Pancreas (tissue), 10 donors: ENCODE results near the gene GRIN3B. TPM values are rescaled to one million over a fixed set of nuclear protein-coding genes. Genes with fewer than 3 reads are reported as not detected.

ENCODE experiments used
- ATAC-seq, 4 donors: fragments of 200-7000 bp; cut with Tn5 transposase; one replicate each; pipeline versions ENCODE4 v1.8.0 to v1.9.1; 2020; ENCODE audit warnings: mild to moderate bottlenecking in 4 of 4, moderate library complexity in 4 of 4
- DNase-seq, 6 donors: peaks; one replicate each; pipeline ENCODE4 v3.0.0-alpha.2; 2020
- FAIRE-seq: peaks from 2 replicates; lab custom pipeline; 2012; peaks lifted over from hg19 to GRCh38; lab: Jason Lieb, UNC
- H3K27ac ChIP-seq, 4 donors: fragments of 200-600 bp; sonication (generic); 1 replicate in 3 of 4; 2 replicates in 1 of 4; pipeline versions ENCODE4 v1.5.0 to v1.8.0; 2020
- H3K27me3 ChIP-seq, 4 donors: fragments of 200-600 bp; one replicate each; pipeline ENCODE4 v1.8.0; 2021
- H3K36me3 ChIP-seq, 3 donors: fragments of 200-600 bp; sonication (generic) in 1 of 3; one replicate each; pipeline versions ENCODE4 v1.5.0 to v1.8.0; 2020 to 2021
- H3K4me1 ChIP-seq, 3 donors: fragments of 200-600 bp; one replicate each; pipeline ENCODE4 v1.8.0; 2021
- H3K4me3 ChIP-seq, 4 donors: fragments of 200-600 bp; sonication (generic) in 2 of 4; one replicate each; pipeline versions ENCODE4 v1.5.0 to v1.8.0; 2020 to 2021
- H3K9me3 ChIP-seq, 4 donors: fragments of 200-600 bp; one replicate each; pipeline ENCODE4 v1.8.0; 2021
- WGBS, 2 donors: extraction: QIAGEN DNeasy Blood & Tissue Kit; methylation state at CpG; one replicate each; pipeline ENCODE4 v1.1.7; 2013; 5-methylcytosine and 5-hydroxymethylcytosine counted together
- intact Hi-C, 3 donors: fragments of 100-400 bp; cut with DNase I; formaldehyde crosslinking; loops; one replicate each; pipeline versions ENCODE4 v1.11.1 to v1.14.2; 2022
- polyA plus RNA-seq, 2 donors: library from polyadenylated mRNA; stranded (reverse); fragments of 200-250 nt; gene quantifications; one replicate each; pipeline ENCODE4 v1.2.3, GENCODE V29; 2013
- total RNA-seq, 6 donors: library from RNA; stranded (reverse); fragmentation: NEBNext Ultra II Directional in 4 of 6; extraction: Animal tissue kit (Norgen Biotek cat#: 25700) in 4 of 6; gene quantifications; one replicate each; pipeline versions ENCODE4 v1.2.1 to v1.2.4, GENCODE V29; 2021 to 2023
- TF ChIP-seq, protein P1 (sequence below), 4 donors: fragments of 200-600 bp; sonication (generic) in 3 of 4; IDR thresholded peaks; one replicate each; pipeline versions ENCODE4 v1.5.0 to v1.8.0; 2021; ENCODE audit warnings: antibody characterized with exemption in 4 of 4
- donor health status: healthy with polysubstance abuse.
- donor health status: DM: no; HTN: no; CAD: no; lungs with moderate emphysema.
- donor health status: DM: no; HTN: no; CAD: no.
- donor health status: control.
- donor health status: control.
- donor health status: Bipolar disorder and iron deficiency.
- donor health status: DM: yes; HTN: yes; CAD: no.
- donor health status: DM: no; HTN: no; CAD: no.
- donor health status: DM: no; HTN: no; CAD: no.
- donor health status: DM: yes; HTN: yes; CAD: no.

Gene GRIN3B
- not detected for total RNA-seq
- under 1 TPM; 0.08 to 0.09 TPM for polyA plus RNA-seq

- Histone ChIP-seq H3K27ac (no peak within 1 kb of the TSS), H3K36me3 (no peaks in the 10 kb centered on the region), H3K4me3 (peak within 1 kb of the TSS in 1 of 4 donors; percentile 30), H3K27me3 (peaks cover 0 to 16% (median 2%) of the 10 kb centered on the region in 4 donors), H3K9me3 (no peaks in the 10 kb centered on the region), H3K4me1 (no peaks in the 10 kb centered on the region)
- TF ChIP-seq, protein P1, sequence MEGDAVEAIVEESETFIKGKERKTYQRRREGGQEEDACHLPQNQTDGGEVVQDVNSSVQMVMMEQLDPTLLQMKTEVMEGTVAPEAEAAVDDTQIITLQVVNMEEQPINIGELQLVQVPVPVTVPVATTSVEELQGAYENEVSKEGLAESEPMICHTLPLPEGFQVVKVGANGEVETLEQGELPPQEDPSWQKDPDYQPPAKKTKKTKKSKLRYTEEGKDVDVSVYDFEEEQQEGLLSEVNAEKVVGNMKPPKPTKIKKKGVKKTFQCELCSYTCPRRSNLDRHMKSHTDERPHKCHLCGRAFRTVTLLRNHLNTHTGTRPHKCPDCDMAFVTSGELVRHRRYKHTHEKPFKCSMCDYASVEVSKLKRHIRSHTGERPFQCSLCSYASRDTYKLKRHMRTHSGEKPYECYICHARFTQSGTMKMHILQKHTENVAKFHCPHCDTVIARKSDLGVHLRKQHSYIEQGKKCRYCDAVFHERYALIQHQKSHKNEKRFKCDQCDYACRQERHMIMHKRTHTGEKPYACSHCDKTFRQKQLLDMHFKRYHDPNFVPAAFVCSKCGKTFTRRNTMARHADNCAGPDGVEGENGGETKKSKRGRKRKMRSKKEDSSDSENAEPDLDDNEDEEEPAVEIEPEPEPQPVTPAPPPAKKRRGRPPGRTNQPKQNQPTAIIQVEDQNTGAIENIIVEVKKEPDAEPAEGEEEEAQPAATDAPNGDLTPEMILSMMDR (IDR thresholded peaks at IDR 0.05) = peak in 3 of 4 donors; percentile 13 to 29 (median 21)
- ATAC-seq (peak; percentile 27 to 65 (median 40)), DNase-seq (peak in 5 of 6 donors; percentile 48 to 82 (median 71)), FAIRE-seq (no peak)
- intact Hi-C loops = no loop called here
- 2 to 3% methylated on average over 31 to 43 of the region's 43 CpGs for WGBS, 2 donors
These were observed at the start of gene GRIN3B for GRCh38 chr19:1000095-1000494. TSS of gene GRIN3B (plus strand) at chr19:1000419. CDS start at chr19:1000438, 19 bp downstream.

DNA sequence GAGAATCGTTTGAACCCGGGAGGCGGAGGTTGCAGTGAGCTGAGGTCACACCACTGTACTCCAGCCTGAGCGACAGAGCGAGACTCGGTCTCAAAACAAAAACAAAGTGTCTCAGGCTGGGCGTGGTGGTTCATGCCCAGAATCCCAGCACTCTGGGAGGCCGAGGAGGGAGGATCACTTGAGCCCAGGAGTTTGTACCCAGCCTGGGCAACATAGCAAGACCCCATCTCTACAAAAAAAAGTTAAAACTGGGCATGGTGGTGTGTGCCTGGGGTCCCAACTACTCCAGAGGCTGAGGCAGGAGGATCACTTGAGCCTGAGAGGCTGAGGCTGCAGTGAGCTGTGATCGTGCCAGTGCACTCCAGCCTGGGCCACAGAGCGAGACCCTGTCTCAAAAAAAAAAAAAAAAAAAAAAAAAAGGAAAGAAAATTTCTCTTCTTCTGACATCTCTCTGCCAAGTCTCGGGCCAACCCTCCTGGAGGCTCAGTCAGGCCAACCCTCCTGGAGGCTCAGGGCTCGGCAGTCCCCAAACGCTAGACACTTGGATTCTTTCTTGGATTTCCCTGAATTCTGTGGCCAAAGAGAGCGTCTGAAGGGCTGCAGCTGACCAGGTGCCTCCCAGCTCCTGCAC is 48.1 kb upstream of the GRIN3B start:
- DNase-seq (peak in 1 of 6 donors; percentile 55), FAIRE-seq (no peak), ATAC-seq (no peak)
- intact Hi-C loops = no loop called here
- no peaks in the 10 kb centered on the region for H3K27me3 ChIP-seq
- H3K9me3 ChIP-seq = no peaks in the 10 kb centered on the region
- no peak overlapping the region for H3K4me3 ChIP-seq
- TF ChIP-seq, protein P1 (IDR thresholded peaks at IDR 0.05) = no peak
- H3K27ac ChIP-seq = peak overlapping the region in 3 of 4 donors; percentile 61 to 76 (median 68)
- no peaks in the 10 kb centered on the region for H3K36me3 ChIP-seq
- peaks cover 8 to 9% (median 9%) of the 10 kb centered on the region in 3 donors for H3K4me1 ChIP-seq
- 65 to 67% methylated on average over 12 to 14 of the region's 14 CpGs for WGBS, 2 donors

- H3K4me1 ChIP-seq = peaks cover 8 to 9% (median 9%) of the 10 kb centered on the region in 3 donors
- intact Hi-C loops = no loop called here
- H3K9me3 ChIP-seq = no peaks in the 10 kb centered on the region
- ATAC-seq (peak; percentile 40 to 61 (median 51)), FAIRE-seq (no peak), DNase-seq (peak in 3 of 6 donors; percentile 52 to 67 (median 52))
- WGBS, 2 donors = 14 to 17% methylated on average over 21 of the region's 21 CpGs
- H3K27ac ChIP-seq = peak overlapping the region; percentile 19 to 76 (median 64)
- peak overlapping the region in 2 of 4 donors; percentile 17 for H3K4me3 ChIP-seq
- H3K36me3 ChIP-seq = no peaks in the 10 kb centered on the region
- TF ChIP-seq, protein P1 (IDR thresholded peaks at IDR 0.05) = no peak
- H3K27me3 ChIP-seq = no peaks in the 10 kb centered on the region
These were observed 47.4 kb upstream of the GRIN3B start for GRCh38 chr19:952680-953444.

DNA sequence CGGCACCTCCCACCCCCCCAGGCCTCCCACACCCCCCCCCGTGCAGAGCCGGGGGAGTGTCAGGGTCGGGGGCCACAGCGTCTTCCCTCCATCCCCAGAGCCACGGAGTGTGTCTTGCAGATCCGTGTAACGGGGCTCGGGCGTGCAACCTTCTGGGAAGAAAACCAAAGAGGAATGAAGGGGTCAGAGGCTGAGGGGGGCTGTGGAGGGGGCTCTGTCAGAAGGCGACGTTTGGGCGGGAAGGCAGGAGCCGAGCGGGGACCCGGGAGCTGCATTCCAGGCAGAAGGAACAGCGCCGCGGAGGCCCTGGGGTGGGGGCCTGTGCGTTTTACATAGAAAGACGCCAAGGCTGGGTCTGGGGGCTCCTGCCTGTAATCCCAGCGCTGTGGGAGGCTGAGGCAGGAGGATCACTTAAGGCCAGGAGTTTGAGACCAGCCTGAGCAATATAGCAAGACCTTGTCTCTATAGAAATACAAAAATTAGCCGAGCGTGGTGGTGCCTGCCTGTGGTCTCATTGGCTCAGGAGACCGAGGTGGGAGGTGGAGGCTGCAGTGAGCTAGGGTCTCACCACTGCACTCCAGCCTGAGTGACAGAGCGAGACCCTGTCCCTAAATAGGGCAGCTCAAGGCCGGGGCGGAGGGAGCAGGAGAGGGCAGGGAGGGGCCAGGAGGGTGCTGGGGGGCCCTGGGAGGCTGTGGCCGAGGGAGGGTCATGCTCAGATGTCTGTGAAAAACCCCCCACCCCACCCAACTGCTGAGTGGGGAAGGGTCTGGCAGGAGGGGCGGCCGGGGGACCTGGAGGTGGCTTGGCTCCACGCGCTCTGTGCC is 46.6 kb upstream of the GRIN3B start:
- no peak for ATAC-seq
- Histone ChIP-seq H3K9me3 (no peaks in the 10 kb centered on the region), H3K36me3 (no peaks in the 10 kb centered on the region), H3K4me1 (peaks cover 8 to 9% (median 9%) of the 10 kb centered on the region in 3 donors), H3K4me3 (peak overlapping the region in 1 of 4 donors; percentile 17), H3K27ac (peak overlapping the region in 2 of 4 donors; percentile 61 to 76), H3K27me3 (no peaks in the 10 kb centered on the region)
- 62 to 65% methylated on average over 33 of the region's 33 CpGs for WGBS, 2 donors
- intact Hi-C loops = no loop called here
- TF ChIP-seq, protein P1 (IDR thresholded peaks at IDR 0.05) = no peak
- no peak for FAIRE-seq
- peak in 2 of 6 donors; percentile 30 to 61 for DNase-seq
